ENCODE measurements around the gene IGHMBP2.

IGHMBP2 gene

GRCh38 chr11:68941324-68942094 is 37.8 kb downstream of the IGHMBP2 start:
- no peak for DNase-seq

GRCh38 chr11:68942095-68942620 is 38.5 kb downstream of the IGHMBP2 start:
- DNase-seq = no peak

DNA sequence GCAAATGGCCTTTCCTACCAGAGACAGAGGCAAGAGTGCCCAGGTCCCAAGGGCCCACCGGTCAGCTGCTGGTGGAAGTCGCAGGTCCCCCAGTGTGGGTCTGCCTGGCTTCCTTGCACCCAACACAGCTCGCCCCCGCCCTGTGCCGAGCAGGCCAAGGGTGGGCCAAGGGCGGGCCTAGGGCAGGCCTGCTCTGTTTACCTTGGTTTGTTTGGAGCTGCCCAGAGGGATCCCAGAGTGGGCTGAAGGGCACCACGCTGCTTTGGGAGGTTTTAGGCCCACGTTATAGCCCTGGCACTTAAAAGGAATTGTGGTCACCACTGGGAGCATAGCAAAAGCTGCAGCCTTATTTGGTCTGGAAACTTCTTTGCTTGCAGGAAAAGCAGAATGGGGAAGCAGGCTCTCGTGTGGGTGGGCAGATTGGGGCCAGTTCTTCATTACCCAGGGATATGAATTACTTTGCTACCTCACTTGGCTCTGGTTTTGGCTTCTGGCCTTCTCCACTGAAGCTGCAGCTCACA is 39.1 kb downstream of the IGHMBP2 start:
- DNase-seq = no peak

DNA sequence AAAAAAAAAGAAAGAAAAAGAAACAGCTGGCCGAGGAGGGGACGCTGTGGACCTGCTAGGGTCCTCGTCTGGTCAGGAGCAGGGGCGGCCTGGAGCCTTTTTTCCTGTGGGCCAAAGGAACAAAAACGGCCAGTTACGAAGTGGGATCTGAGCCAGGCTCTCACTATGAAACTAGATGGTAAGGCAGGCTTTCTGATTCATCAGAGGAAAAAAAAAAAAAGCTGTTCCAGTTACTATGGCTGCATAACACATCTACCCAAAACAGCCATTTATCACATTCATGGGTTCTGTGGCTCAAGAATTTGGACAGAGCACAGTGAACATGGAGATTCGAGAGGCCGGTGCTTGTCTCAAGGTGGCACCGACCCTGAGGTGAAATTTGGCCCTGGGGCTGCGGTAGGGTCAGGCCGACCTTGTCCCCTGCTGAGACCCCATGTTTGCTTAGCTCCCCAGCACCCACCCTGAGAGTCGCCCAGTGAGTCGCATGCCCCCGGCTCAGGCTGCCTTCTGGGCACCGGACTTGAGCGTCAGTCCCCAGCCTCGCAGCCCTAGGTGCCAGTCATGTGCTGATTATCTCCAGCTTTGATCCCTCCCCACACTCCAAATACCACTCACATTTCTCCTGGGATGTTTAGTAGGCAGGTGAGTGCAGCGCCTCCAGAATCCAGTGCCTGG is 42.9 kb downstream of the IGHMBP2 start:
- DNase-seq = no peak

GRCh38 chr11:68947151-68947550 is 43.5 kb downstream of the IGHMBP2 start:
- no peak for DNase-seq

- no peak for DNase-seq
Observed at GRCh38 chr11:68948496-68948895, 44.8 kb downstream of the IGHMBP2 start.

GRCh38 chr11:68948935-68949334 is 45.2 kb downstream of the IGHMBP2 start:
- DNase-seq = no peak

DNA sequence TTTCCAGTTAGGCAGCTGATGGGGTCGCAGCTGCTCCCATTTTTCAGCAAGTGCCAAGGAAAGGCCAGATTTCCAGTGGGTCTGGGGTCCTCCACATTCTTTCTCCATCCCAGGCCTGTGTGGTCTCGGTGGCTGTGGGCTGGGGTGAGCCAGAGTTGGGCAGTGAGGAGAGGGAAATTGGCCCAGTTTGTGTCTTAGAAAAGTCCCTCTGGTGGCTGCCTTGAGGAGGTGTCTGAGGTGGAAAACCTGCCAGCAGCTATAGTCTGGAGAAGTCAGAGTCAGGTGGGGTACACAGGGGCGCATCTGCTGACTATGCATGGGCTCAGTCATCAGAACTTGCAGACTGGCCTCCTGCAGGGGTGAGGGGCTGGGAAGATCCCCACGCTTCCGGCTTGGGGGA is 46.6 kb downstream of the IGHMBP2 start:
- no peak for DNase-seq

DNA sequence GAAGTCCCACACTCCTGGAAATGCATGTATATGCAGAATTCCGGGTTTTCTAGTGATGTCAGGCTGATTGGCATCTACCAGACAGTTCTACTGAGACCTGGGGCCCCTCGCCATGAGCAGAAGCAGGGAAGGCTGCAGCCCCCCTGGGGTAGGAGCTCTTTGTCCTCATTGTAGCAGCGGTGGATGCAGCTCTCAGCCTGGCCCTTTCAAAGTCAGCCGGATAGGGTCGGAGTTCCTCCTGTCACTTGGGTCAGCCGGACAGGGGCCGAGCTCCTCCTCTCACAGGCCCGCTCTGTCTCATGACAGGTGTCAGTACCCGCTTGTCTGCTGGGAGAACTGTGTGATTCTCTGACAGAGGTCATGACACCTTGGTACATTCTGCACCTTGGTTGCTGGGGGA is 47.1 kb downstream of the IGHMBP2 start:
- DNase-seq = no peak

GRCh38 chr11:68954836-68955606 is 51.3 kb downstream of the IGHMBP2 start:
- no peak for DNase-seq

DNA sequence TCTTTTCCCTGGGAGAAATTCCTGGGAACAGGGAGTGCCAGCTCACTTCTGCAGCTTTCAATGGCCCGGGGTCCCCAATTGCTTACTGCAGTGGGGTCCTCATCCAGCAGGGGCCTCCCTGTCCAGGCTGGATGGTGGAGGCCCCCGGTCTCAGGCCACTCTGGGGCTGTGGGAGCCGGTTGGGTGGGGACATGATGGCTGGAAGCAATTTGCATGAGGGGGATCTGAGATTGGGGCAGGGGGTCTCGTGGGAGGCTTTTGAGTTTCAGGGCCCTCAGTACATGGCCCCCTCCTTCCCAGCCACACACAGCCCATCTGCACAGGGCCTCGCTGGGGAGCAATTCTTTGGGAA is 51.9 kb downstream of the IGHMBP2 start:
- DNase-seq = no peak

DNA sequence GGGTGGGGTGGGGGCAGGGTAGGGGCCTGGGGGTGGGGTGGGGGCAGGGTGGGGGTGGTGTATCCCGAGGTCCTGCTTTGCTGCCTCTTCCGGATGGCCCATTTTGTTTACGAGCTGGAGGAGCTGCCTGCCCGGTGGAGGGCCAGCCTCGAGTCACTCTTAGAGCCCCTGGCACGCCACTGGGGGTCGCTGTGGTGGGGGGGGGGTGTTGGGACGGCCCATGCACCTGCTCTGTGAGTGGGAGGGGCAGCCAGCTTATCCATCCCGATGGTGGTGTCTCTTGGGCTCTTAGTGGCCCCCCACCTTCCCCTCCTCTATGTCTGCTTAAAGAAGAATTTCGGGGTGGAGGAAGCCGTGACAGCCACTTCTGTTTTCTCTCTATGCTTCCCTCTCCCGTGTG is 52.5 kb downstream of the IGHMBP2 start:
- DNase-seq = no peak

DNA sequence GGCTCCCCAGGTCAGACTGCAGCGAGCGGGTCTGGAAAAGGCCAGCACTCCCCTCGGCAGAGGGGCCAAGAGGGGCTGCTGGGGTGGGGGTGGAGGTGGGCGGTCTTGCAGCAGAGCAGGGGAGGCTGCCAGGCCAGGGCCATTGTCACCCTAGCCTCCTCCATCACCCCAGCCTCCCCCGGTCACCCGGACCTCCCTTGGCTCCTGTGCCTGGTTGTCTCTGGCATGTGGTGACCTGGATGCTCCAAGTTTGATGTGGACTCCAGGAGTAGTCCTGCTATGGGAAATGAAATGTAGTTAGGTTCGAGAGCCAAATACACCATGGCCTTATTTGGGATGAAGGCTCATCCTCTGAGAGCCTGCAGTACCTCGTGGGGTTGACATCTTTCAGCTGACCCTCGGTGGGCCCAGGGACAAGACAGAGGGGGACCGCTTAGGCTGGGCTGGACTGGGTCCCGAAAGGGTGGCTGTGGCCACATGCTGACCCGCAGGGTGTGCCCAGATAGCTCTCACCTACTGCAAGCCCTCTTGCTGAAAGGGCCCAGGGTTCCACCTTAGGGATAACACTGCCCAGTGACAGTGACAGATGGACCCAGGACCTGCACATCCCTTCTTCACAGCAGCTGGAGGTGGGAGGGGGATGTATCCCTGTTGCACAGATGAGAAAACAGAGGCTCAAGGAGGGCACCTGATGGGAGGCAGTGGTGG is 53.0 kb downstream of the IGHMBP2 start:
- DNase-seq = no peak

DNA sequence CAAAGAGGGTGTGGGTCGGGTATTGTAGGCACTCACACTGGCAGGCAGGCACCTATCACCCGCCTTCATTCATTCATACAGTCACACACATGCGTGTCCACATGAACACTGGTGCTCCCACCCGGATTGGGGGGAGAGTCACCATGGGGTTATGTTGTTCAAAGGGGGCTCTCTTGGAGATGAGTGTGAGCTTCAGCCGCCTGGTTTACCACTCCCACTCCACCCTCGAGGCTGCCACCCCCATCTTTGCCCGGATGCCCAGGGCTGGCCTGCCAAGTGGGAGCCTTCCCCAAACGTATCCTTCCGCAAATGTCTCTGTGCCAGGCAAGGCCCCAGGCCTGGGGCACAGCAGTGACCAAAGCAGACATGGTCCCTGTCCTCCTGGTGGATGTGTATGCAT is 54.5 kb downstream of the IGHMBP2 start:
- no peak for DNase-seq

DNA sequence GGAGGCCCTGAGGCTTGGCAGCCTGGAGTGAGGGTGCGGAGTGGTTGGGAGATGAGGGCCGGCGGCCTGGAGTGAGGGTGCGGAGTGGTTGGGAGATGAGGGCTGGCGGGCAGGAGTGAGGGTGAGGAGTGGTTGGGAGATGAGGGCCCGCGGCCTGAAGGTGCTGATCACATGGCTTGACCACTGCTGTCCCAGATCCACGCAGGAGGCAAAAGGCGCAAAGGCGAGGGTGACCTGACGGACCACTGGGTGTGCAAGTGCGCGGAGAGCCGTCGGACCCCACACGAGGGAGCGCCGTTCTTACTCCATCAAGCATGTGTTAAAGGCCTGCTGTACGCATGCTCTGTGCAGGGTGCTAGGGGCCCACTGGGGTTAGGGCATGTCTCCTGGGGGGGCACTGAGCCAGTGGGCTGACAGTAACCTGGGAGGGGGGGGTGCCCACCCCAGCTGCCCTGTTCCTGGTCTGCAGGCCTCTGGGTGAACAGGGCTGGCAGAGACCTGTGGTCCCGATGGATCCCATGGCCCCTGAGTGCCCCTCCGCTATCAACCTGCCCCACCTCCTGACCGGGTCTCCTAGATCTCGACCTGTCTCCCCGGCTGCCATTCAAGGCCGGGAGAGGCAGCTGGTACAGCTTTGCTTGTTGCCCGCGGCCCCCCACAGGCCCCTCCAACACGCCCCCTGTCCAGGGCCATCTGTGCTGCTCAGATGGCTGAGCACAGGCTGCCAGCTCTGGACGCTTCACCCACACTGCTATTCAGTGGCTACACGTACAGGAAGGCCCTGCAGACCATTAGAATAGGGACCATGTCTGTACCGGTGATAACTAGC is 56.0 kb downstream of the IGHMBP2 start:
- DNase-seq = no peak

DNA sequence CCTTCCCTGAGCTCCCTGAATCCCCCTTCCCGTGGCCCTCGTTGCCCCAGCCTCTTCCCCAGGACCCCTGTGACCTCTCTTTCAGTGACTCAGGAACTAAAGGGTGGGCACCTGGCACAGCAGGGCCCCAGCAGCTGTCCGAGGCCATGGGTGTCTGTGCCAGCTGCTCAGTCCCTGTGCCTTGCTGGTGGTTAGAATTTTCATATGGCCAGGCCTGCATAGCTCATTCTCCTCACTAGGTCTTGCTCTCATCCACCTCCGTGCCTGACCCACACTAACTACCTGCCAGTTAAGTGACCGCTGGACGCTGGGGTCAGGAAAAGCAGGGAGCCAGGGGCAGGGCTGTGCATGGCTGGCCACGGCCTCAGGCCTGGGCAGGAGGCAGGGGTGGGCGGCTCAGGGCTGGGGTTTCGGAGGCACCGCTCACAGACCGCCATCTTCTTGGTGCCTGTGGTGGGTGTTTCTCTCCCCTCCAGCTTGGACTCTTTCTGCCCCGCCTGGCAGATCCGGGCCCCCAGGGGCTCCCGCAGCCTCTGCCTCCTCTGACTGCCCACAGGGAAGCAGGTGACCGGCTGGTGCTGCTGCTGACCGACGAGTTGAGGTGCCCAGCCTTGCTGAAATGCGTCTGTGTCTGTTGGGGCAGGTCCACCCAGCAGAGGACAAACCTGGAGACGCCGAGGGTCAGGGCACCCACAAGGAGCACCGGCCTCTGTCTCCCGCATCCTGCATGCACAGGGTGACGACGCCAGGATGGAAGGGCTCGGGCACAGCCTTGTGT is 56.8 kb downstream of the IGHMBP2 start:
- no peak for DNase-seq

DNA sequence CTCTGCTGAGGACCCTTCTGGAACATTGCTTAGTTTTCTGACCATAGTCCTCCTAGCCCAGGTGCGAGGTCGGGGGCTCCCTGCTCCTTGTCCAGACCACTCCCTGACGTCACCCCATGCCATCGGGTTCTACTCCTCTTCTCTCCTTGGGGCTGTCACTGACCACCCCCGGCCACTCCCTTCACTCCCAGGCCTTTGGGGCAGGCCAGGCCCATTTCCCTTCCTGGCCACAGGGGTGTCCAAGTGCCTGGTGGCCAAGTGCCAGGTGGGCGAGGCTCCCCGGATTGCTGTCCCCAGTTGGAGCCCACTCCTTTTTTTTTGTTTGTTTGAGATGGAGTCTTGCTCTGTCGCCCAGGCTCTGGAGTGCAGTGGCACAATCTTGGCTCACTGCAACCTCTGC is 57.6 kb downstream of the IGHMBP2 start:
- no peak for DNase-seq

DNA sequence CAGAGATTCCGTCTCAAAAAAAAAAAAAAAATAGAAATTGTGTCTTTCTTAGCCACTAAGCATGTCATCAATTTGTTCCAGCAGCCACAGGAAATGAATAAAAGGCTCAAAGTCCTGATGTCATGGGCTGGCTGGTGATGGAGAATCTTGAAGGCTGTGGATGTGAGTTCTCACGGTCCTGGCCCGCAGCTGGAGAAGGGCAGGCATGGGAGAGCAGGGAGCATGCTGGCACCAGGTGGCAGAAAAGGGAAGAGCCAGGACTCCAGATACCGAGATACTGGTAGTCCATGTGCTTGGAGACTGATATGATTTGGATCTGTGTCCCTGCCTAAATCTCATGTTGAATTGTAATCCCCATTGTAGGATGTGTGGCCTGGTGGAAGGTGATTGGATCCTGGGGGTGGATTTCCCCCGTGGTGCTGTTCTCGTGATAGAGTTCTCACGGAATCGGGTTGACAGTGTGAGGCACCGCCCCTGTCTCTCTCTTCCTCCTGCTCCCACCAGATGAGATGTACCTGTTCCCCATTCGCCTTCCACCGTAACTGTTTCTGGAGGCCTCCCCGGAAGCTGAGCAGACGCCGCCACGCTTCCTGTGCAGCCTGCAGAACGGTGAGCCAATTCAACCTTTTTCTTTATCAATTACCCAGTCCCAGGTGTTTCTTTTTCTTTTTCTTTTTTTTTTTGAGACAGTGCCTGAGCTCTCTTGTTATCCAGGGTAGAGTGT is 59.0 kb downstream of the IGHMBP2 start:
- DNase-seq = no peak

- no peak for DNase-seq
Observed at GRCh38 chr11:68963779-68964178, 60.1 kb downstream of the IGHMBP2 start.
